SK-N-SH treated with all-trans-retinoic acid at 6 μM for 48 hours (cell line): ENCODE data around the gene HSPA2.
A peak's percentile ranks its signal among the peaks of the same experiment; 100 is the strongest.

Experiments
- ATAC-seq: fragments of 200-7000 bp; cut with Tn5 transposase; 3 replicates; pipeline ENCODE4 v1.9.1; 2020; ENCODE audit warnings: mild to moderate bottlenecking, moderate library complexity
- ARNTL ChIP-seq: fragments of 450-650 bp; formaldehyde crosslinking; IDR thresholded peaks from 2 replicates; pipeline ENCODE4 v1.5.0; 2020; ENCODE audit warnings: low read depth, mild to moderate bottlenecking, moderate library complexity, borderline replicate concordance
- CSDC2 ChIP-seq: fragments of 250-450 bp; sonication (Bioruptor Pico); IDR thresholded peaks from 2 replicates; pipeline ENCODE4 v1.5.0; 2020; ENCODE audit warnings: mild to moderate bottlenecking, moderate library complexity
- ESRRG ChIP-seq: fragments of 250-450 bp; sonication (Bioruptor Pico); IDR thresholded peaks from 2 replicates; pipeline ENCODE4 v1.6.1; 2021; ENCODE audit warnings: mild to moderate bottlenecking
- GLIS3 ChIP-seq: fragments of 250-450 bp; sonication (Bioruptor Pico); IDR thresholded peaks from 2 replicates; pipeline ENCODE4 v1.5.0; 2020; ENCODE audit warnings: mild to moderate bottlenecking, moderate library complexity
- ISL1 ChIP-seq: fragments of 250-450 bp; sonication (Bioruptor Pico); IDR thresholded peaks from 2 replicates; pipeline ENCODE4 v2.1.2; 2022; ENCODE audit warnings: mild to moderate bottlenecking, moderate library complexity
- OSR1 ChIP-seq: fragments of 250-450 bp; sonication (Bioruptor Pico); IDR thresholded peaks from 2 replicates; pipeline ENCODE4 v1.8.0; 2022; ENCODE audit warnings: moderate library complexity, mild to moderate bottlenecking, inconsistent platforms
- PPARA ChIP-seq: fragments of 250-450 bp; sonication (Bioruptor Pico); IDR thresholded peaks from 2 replicates; pipeline ENCODE4 v1.5.0; 2020; ENCODE audit warnings: mild to moderate bottlenecking, borderline replicate concordance
- RARB ChIP-seq: fragments of 250-450 bp; sonication (Bioruptor Pico); IDR thresholded peaks from 2 replicates; pipeline ENCODE4 v1.8.0; 2021; ENCODE audit warnings: mild to moderate bottlenecking, moderate library complexity
- SNAI2 ChIP-seq: fragments of 250-450 bp; sonication (Bioruptor Pico); IDR thresholded peaks from 2 replicates; pipeline ENCODE4 v1.5.0; 2020; ENCODE audit warnings: mild to moderate bottlenecking, moderate library complexity
- TCF4 ChIP-seq: fragments of 250-450 bp; sonication (Bioruptor Pico); IDR thresholded peaks from 2 replicates; pipeline ENCODE4 v1.8.0; 2021; ENCODE audit warnings: mild to moderate bottlenecking, moderate library complexity, borderline replicate concordance
- TOX ChIP-seq: fragments of 250-450 bp; sonication (Bioruptor Pico); IDR thresholded peaks from 2 replicates; pipeline ENCODE4 v1.8.0; 2021; ENCODE audit warnings: mild to moderate bottlenecking, moderate library complexity, borderline replicate concordance
- ZFP3 ChIP-seq: fragments of 250-450 bp; sonication (Bioruptor Pico); IDR thresholded peaks from 2 replicates; pipeline ENCODE4 v1.5.0; 2020; ENCODE audit warnings: mild to moderate bottlenecking, moderate library complexity
- ZFP30 ChIP-seq: fragments of 450-650 bp; formaldehyde crosslinking; IDR thresholded peaks from 2 replicates; pipeline ENCODE4 v1.5.0; 2022; ENCODE audit warnings: mild to moderate bottlenecking, moderate library complexity
- ZNF565 ChIP-seq: fragments of 450-650 bp; formaldehyde crosslinking; conservative IDR thresholded peaks from 2 replicates; pipeline ENCODE4 v1.5.0; 2020; ENCODE audit warnings: low read depth, mild to moderate bottlenecking, moderate library complexity
- ZNF70 ChIP-seq: fragments of 450-650 bp; formaldehyde crosslinking; IDR thresholded peaks from 2 replicates; pipeline ENCODE4 v1.5.0; 2020; ENCODE audit warnings: mild to moderate bottlenecking, moderate library complexity
- ZNF8 ChIP-seq: fragments of 450-650 bp; formaldehyde crosslinking; IDR thresholded peaks from 2 replicates; pipeline ENCODE4 v1.5.0; 2020; ENCODE audit warnings: mild to moderate bottlenecking, moderate library complexity
- TF ChIP-seq, protein P1 (sequence below): fragments of 250-450 bp; sonication (Bioruptor Pico); IDR thresholded peaks from 2 replicates; pipeline ENCODE4 v1.5.0; 2020; ENCODE audit warnings: mild to moderate bottlenecking, moderate library complexity
- TF ChIP-seq, protein P2 (sequence below): fragments of 250-450 bp; sonication (Bioruptor Pico); IDR thresholded peaks from 2 replicates; pipeline ENCODE4 v1.5.1; 2020; ENCODE audit warnings: low read depth, mild to moderate bottlenecking, moderate library complexity
- TF ChIP-seq, protein P3 (sequence below): fragments of 250-450 bp; sonication (Bioruptor Pico); IDR thresholded peaks from 2 replicates; pipeline ENCODE4 v1.8.0; 2020; ENCODE audit warnings: mild to moderate bottlenecking, moderate library complexity, borderline replicate concordance
- TF ChIP-seq, protein P4 (sequence below): fragments of 250-450 bp; sonication (Bioruptor Pico); IDR thresholded peaks from 2 replicates; pipeline ENCODE4 v1.5.1; 2021; ENCODE audit warnings: mild to moderate bottlenecking, moderate library complexity

Gene HSPA2

DNA sequence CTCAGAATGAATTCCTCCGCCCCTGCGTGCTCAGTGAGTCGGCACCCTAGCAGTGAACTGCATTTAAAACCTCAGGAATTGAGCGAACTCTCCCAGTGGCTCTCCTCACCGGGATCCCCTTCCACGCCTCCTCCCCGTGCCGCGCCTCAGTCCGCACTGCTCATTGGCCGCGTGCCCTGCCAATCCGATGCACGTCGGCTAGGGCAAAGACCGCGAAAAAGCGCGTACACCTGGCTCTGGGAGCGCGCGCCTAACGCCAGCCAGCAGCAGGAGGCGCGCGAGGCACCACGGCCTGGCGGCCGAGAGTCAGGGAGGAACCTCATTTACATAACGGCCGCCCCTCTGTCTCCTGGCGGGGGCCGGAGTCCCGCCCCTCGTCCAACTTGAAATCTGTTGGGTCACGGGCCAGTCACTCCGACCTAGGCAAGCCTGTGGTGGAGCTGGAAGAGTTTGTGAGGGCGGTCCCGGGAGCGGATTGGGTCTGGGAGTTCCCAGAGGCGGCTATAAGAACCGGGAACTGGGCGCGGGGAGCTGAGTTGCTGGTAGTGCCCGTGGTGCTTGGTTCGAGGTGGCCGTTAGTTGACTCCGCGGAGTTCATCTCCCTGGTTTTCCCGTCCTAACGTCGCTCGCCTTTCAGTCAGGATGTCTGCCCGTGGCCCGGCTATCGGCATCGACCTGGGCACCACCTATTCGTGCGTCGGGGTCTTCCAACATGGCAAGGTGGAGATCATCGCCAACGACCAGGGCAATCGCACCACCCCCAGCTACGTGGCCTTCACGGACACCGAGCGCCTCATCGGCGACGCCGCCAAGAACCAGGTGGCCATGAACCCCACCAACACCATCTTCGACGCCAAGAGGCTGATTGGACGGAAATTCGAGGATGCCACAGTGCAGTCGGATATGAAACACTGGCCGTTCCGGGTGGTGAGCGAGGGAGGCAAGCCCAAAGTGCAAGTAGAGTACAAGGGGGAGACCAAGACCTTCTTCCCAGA, at the start of gene HSPA2:
TSS of gene HSPA2 (plus strand) at position 534 of the 995 bp plus-strand sequence. CDS start at position 643, 109 bp downstream.
- peak; percentile 94 for ATAC-seq
- TF ChIP-seq, protein P1, sequence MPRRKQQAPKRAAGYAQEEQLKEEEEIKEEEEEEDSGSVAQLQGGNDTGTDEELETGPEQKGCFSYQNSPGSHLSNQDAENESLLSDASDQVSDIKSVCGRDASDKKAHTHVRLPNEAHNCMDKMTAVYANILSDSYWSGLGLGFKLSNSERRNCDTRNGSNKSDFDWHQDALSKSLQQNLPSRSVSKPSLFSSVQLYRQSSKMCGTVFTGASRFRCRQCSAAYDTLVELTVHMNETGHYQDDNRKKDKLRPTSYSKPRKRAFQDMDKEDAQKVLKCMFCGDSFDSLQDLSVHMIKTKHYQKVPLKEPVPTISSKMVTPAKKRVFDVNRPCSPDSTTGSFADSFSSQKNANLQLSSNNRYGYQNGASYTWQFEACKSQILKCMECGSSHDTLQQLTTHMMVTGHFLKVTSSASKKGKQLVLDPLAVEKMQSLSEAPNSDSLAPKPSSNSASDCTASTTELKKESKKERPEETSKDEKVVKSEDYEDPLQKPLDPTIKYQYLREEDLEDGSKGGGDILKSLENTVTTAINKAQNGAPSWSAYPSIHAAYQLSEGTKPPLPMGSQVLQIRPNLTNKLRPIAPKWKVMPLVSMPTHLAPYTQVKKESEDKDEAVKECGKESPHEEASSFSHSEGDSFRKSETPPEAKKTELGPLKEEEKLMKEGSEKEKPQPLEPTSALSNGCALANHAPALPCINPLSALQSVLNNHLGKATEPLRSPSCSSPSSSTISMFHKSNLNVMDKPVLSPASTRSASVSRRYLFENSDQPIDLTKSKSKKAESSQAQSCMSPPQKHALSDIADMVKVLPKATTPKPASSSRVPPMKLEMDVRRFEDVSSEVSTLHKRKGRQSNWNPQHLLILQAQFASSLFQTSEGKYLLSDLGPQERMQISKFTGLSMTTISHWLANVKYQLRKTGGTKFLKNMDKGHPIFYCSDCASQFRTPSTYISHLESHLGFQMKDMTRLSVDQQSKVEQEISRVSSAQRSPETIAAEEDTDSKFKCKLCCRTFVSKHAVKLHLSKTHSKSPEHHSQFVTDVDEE (CRISPR knock-in tag) = no peak
- TF ChIP-seq RARB (CRISPR knock-in tag) (no peak), GLIS3 (CRISPR knock-in tag) (no peak), SNAI2 (no peak; the same call in 1 of the 2 replicates), ZFP3 (no peak), CSDC2 (no peak), OSR1 (CRISPR knock-in tag) (no peak), ISL1 (CRISPR knock-in tag) (no peak), ZFP30 (no peak), ESRRG (CRISPR knock-in tag) (no peak), PPARA (CRISPR knock-in tag) (no peak), ARNTL (CRISPR knock-in tag) (no peak), TCF4 (CRISPR knock-in tag) (no peak)
- TF ChIP-seq, protein P2, sequence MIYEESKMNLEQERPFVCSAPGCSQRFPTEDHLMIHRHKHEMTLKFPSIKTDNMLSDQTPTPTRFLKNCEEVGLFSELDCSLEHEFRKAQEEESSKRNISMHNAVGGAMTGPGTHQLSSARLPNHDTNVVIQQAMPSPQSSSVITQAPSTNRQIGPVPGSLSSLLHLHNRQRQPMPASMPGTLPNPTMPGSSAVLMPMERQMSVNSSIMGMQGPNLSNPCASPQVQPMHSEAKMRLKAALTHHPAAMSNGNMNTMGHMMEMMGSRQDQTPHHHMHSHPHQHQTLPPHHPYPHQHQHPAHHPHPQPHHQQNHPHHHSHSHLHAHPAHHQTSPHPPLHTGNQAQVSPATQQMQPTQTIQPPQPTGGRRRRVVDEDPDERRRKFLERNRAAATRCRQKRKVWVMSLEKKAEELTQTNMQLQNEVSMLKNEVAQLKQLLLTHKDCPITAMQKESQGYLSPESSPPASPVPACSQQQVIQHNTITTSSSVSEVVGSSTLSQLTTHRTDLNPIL (CRISPR knock-in tag) = no peak
- TF ChIP-seq, protein P3, sequence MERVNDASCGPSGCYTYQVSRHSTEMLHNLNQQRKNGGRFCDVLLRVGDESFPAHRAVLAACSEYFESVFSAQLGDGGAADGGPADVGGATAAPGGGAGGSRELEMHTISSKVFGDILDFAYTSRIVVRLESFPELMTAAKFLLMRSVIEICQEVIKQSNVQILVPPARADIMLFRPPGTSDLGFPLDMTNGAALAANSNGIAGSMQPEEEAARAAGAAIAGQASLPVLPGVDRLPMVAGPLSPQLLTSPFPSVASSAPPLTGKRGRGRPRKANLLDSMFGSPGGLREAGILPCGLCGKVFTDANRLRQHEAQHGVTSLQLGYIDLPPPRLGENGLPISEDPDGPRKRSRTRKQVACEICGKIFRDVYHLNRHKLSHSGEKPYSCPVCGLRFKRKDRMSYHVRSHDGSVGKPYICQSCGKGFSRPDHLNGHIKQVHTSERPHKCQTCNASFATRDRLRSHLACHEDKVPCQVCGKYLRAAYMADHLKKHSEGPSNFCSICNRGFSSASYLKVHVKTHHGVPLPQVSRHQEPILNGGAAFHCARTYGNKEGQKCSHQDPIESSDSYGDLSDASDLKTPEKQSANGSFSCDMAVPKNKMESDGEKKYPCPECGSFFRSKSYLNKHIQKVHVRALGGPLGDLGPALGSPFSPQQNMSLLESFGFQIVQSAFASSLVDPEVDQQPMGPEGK (CRISPR knock-in tag) = no peak
- TF ChIP-seq, protein P4, sequence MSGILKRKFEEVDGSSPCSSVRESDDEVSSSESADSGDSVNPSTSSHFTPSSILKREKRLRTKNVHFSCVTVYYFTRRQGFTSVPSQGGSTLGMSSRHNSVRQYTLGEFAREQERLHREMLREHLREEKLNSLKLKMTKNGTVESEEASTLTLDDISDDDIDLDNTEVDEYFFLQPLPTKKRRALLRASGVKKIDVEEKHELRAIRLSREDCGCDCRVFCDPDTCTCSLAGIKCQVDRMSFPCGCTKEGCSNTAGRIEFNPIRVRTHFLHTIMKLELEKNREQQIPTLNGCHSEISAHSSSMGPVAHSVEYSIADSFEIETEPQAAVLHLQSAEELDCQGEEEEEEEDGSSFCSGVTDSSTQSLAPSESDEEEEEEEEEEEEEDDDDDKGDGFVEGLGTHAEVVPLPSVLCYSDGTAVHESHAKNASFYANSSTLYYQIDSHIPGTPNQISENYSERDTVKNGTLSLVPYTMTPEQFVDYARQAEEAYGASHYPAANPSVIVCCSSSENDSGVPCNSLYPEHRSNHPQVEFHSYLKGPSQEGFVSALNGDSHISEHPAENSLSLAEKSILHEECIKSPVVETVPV = no peak

DNA sequence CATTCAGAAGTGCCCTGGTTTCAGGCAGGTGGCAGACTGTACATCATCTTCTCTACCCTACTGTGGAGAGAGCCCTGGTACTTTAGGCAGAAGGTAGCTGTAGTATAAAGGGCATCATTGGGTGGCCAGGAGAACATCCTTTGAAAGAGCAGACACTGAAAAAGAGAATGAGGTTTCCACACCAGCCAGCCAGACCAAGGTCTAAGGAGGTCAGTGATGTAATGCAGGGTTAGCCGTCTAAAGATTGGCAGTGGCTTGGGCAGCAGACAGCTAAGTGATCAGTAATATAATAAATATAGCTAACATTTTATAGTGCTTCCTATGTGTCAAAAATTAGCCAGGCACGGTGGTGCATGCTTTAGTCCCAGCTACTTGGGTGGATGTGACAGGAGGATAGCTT, 48.9 kb upstream of the HSPA2 start:
- no peak for ATAC-seq
- TF ChIP-seq CSDC2 (no peak), TCF4 (CRISPR knock-in tag) (no peak), ZNF565 (CRISPR knock-in tag) (no peak), TOX (no peak), ISL1 (CRISPR knock-in tag) (no peak), ZNF70 (CRISPR knock-in tag) (no peak), ZNF8 (CRISPR knock-in tag) (no peak), SNAI2 (no peak), ZFP3 (no peak), GLIS3 (CRISPR knock-in tag) (no peak)
- TF ChIP-seq, protein P3 (CRISPR knock-in tag) = no peak

DNA sequence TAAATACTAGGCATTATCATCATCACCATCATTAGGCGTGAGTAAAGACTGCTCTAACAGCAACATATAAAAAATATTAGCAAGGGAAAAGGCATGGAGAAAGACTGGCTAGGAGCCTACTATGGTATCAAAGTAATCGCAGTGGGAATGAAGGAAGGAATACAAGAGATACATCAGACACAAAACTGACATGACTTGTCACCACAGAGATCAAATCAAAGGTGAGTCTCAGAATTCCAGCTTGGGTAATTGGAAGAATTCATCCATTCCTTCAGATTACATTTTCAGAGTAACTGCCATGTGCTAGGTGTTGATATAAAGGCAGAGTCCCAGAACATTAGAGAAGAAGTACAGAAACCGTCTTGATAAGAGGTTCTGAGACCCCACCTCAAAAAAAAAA, 47.1 kb upstream of the HSPA2 start:
- no peak for ATAC-seq
- TF ChIP-seq, protein P2 (CRISPR knock-in tag) = no peak
- no peak for TF ChIP-seq ZFP3
